K562 (cell line): ENCODE data around the gene ATXN3L.

Experiments used
- BHLHE40 ChIP-seq: IDR thresholded peaks from 2 replicates; pipeline ENCODE4 v1.6.1; 2011; ENCODE audit warnings: low read length, improper control_type of control experiment
- CTCF ChIP-seq, 3 experiments: IDR thresholded peaks in 2 of 3; conservative IDR thresholded peaks in 1 of 3; 2 replicates each; pipeline ENCODE4 v1.5.1; 2011 to 2012; ENCODE audit warnings: low read length in 3 of 3, mild to moderate bottlenecking in 3 of 3, control low read depth in 2 of 3, improper control_type of control experiment in 1 of 3, inconsistent platforms in 1 of 3, low read depth in 1 of 3, mixed read lengths in 1 of 3, moderate library complexity in 1 of 3; ENCODE audit not compliant: insufficient read depth in 2 of 3
- EGR1 ChIP-seq: fragments of 450-650 bp; conservative IDR thresholded peaks from 2 replicates; pipeline ENCODE4 v1.6.1; 2017; ENCODE audit warnings: mild to moderate bottlenecking
- EHMT2 ChIP-seq: fragments of 450-650 bp; IDR thresholded peaks from 2 replicates; pipeline ENCODE4 v1.6.1; 2018; ENCODE audit warnings: antibody characterized with exemption
- HBP1 ChIP-seq: fragments of 450-650 bp; formaldehyde crosslinking; IDR thresholded peaks from 2 replicates; pipeline ENCODE4 v1.4.0; 2022; ENCODE audit warnings: missing genetic modification characterization
- JUN ChIP-seq, 2 experiments: sonication (generic) in 1 of 2; formaldehyde crosslinking in 1 of 2; IDR thresholded peaks; 2 replicates each; pipeline versions ENCODE4 v1.6.1 to v1.8.0; 2012 to 2022; ENCODE audit warnings: borderline replicate concordance in 2 of 2, mild to moderate bottlenecking in 2 of 2, improper control_type of control experiment in 1 of 2, low read depth in 1 of 2, low read length in 1 of 2, missing genetic modification reagents in 1 of 2
- MXI1 ChIP-seq: IDR thresholded peaks from 2 replicates; pipeline ENCODE4 v1.6.1; 2011; ENCODE audit warnings: low read depth, mild to moderate bottlenecking, improper control_type of control experiment, low read length
- NFATC3 ChIP-seq: fragments of 450-650 bp; IDR thresholded peaks from 2 replicates; pipeline ENCODE4 v1.6.1; 2017; ENCODE audit warnings: mild to moderate bottlenecking
- SREBF2 ChIP-seq: sonication (generic); formaldehyde crosslinking; IDR thresholded peaks from 2 replicates; pipeline ENCODE4 v1.4.0; 2020; ENCODE audit warnings: mild to moderate bottlenecking, missing genetic modification reagents
- SRF ChIP-seq, 2 experiments: fragments of 250-450, 450-650 bp in 1 of 2; sonication (Bioruptor Pico) in 1 of 2; sonication (generic) in 1 of 2; formaldehyde crosslinking; IDR thresholded peaks; 2 replicates each; pipeline versions ENCODE4 v1.5.0 to v1.5.1; 2020 to 2022; ENCODE audit warnings: mild to moderate bottlenecking in 1 of 2, missing genetic modification reagents in 1 of 2
- TCF3 ChIP-seq: sonication (generic); formaldehyde crosslinking; IDR thresholded peaks from 2 replicates; pipeline ENCODE4 v1.4.0; 2020; ENCODE audit warnings: mild to moderate bottlenecking, missing genetic modification reagents
- ZBTB26 ChIP-seq: fragments of 450-650 bp; formaldehyde crosslinking; IDR thresholded peaks from 2 replicates; pipeline ENCODE4 v1.4.0; 2022; ENCODE audit warnings: missing genetic modification characterization
- TF ChIP-seq, protein P1 (sequence below): fragments of 150-350 bp; conservative IDR thresholded peaks from 2 replicates; pipeline ENCODE4 v1.6.1; 2014; ENCODE audit warnings: low read length
- TF ChIP-seq, protein P2 (sequence below): fragments of 250-450 bp; sonication (Bioruptor Pico); IDR thresholded peaks from 2 replicates; pipeline ENCODE4 v1.8.0; 2021; ENCODE audit warnings: moderate library complexity, mild to moderate bottlenecking, inconsistent platforms

GRCh38 chrX:13276991-13277390 lies 42.9 kb downstream of the ATXN3L start:
- no peak for TF ChIP-seq SREBF2
- TF ChIP-seq CTCF (IDR thresholded peaks at IDR 0.05 in 2 of 3, conservative IDR thresholded peaks at IDR 0.05 in 1 of 3; ENCODE audit: insufficient read depth in 2 of 3, low read depth in 1 of 3, low read length in 3 of 3), result no peak
- no peak for TF ChIP-seq MXI1
- no peak for TF ChIP-seq SRF (CRISPR knock-in tag; IDR thresholded peaks at IDR 0.05)
- TF ChIP-seq, protein P1, sequence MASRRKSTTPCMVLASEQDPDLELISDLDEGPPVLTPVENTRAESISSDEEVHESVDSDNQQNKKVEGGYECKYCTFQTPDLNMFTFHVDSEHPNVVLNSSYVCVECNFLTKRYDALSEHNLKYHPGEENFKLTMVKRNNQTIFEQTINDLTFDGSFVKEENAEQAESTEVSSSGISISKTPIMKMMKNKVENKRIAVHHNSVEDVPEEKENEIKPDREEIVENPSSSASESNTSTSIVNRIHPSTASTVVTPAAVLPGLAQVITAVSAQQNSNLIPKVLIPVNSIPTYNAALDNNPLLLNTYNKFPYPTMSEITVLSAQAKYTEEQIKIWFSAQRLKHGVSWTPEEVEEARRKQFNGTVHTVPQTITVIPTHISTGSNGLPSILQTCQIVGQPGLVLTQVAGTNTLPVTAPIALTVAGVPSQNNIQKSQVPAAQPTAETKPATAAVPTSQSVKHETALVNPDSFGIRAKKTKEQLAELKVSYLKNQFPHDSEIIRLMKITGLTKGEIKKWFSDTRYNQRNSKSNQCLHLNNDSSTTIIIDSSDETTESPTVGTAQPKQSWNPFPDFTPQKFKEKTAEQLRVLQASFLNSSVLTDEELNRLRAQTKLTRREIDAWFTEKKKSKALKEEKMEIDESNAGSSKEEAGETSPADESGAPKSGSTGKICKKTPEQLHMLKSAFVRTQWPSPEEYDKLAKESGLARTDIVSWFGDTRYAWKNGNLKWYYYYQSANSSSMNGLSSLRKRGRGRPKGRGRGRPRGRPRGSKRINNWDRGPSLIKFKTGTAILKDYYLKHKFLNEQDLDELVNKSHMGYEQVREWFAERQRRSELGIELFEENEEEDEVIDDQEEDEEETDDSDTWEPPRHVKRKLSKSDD, result no peak
- no peak for TF ChIP-seq BHLHE40
- no peak for TF ChIP-seq ZBTB26 (CRISPR knock-in tag)
- no peak for TF ChIP-seq NFATC3
- no peak for TF ChIP-seq TCF3 (CRISPR knock-in tag)
- TF ChIP-seq, protein P2, sequence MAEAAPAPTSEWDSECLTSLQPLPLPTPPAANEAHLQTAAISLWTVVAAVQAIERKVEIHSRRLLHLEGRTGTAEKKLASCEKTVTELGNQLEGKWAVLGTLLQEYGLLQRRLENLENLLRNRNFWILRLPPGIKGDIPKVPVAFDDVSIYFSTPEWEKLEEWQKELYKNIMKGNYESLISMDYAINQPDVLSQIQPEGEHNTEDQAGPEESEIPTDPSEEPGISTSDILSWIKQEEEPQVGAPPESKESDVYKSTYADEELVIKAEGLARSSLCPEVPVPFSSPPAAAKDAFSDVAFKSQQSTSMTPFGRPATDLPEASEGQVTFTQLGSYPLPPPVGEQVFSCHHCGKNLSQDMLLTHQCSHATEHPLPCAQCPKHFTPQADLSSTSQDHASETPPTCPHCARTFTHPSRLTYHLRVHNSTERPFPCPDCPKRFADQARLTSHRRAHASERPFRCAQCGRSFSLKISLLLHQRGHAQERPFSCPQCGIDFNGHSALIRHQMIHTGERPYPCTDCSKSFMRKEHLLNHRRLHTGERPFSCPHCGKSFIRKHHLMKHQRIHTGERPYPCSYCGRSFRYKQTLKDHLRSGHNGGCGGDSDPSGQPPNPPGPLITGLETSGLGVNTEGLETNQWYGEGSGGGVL, result no peak
- TF ChIP-seq EGR1, result no peak
- no peak for TF ChIP-seq HBP1 (CRISPR knock-in tag)
- TF ChIP-seq EHMT2, result no peak
- no peak for TF ChIP-seq JUN (IDR thresholded peaks at IDR 0.05; ENCODE audit: borderline replicate concordance, low read depth, low read length)
- TF ChIP-seq JUN (CRISPR knock-in tag; IDR thresholded peaks at IDR 0.05; ENCODE audit: borderline replicate concordance), result no peak
